LoVo (cell line): ENCODE data around the gene TOX3.
A peak's percentile ranks its signal among the peaks of the same experiment; 100 is the strongest.

Experiments
- DNase-seq: peaks from one replicate; pipeline ENCODE4 v3.0.0-alpha.2; 2016; ENCODE audit warnings: low spot score

The TOX3 gene

DNA sequence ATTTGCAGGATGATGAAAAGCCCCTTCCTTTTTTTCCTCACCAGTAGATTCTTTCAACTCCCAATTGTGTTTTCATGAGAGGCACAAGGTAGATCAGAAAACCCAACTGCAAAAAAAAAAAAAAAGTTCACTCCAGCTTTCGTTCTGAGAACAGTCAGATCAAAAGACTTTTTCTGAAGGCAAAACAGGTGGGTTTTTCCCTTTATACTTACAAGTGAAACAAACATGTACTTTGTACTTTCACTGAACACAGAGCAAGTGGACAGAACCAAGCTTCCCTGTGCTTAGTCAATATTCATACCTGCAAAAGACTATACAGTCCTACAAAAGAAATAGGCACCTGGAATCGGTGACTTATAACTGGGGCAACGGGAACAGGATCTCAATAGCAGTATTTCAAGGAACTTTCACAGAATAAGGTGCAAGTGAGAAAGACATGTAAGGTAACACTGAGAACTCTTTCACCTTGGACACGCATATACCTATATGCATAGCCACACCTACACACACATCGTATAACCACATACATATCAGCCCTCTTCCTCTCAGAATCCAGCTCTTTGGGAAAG lies 54.1 kb downstream of the TOX3 start:
- peak; percentile 31 for DNase-seq

DNA sequence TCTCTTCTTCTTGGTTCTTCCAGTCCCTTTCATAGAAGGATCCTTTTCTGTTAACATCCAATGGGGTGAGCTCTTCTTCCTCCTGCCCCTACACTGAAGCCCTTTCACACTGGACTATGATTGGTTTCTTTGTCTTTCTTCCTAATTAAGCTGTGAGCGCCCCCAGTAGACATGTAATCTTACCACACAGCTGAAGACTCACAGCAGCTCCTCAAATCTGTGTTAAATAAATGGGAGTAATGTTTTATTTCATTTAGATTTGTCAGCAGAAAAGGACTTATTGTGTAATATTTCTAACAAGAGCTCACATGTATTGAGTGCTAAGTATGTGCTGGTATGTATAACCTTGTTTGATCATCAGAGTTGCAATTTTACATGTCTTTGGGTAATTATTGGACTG lies 55.7 kb downstream of the TOX3 start:
- DNase-seq: no peak

DNA sequence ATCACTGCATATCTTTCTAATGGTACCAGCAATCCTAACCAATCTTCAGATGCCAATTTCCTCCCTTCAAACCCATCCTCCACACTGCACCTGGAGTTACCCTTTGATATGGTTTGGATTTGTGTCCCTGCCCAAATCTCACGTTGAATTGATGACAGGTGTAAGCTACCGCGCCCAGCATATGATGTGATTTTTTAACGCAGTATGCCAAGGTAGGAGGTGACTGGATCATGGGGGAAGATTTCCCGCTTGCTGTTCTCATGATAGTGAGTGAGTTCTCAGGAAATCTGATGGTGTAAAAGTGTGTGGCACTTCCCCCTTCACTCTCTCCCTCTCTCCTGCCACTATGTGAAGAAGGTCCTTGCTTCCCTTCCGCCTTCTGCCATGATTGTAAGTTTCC lies 57.0 kb downstream of the TOX3 start:
- no peak for DNase-seq

DNA sequence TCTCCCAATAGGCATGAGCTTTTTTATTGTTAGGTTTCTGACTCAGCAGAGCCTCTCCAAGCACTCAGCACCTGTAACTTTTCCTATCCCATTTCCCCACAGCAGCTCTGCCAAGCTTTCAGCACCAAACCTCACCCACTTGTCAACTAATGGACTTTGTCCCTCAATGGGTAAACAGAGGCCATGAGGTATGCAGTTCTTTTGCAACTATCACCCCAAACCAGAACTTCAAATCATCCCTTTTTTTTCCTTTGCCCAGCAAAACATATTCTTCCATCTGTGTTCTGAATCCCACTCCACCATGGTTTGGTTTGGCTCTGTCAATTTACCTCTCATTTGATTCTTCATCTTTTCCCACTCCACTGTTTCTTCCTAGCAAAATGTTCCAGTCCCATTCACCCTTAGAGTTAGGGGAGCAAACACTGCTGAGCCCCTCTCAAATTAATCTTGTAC lies 58.1 kb downstream of the TOX3 start:
- peak; percentile 46 for DNase-seq

DNA sequence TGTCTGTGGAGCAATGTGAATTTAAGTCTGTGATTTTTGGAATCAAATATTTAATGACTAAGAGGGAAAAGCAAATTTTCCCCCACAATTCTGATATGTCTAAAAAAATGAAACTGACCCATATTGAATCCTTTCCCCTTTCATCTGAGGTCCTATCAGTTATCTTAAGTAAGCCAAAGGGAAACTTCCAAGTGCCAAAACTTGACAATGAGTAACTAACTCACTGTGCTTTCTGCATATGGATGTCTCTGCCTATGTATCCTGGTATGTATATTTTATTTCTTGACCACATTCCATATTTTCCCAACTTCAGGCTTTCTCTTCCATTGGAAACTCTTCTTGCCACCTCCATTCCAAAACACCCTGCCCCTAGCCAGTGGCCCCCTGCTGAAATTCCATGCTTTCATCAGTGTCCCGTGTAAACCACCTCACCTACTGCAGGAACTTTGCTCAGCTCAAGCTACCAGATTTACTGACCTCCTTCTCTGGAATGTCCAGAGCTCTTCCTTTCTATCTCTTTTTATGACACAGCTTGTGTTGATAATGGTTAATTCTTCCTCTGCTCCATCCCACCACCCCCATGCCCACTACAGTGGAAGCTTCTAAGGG lies 59.0 kb downstream of the TOX3 start:
- no peak for DNase-seq

DNA sequence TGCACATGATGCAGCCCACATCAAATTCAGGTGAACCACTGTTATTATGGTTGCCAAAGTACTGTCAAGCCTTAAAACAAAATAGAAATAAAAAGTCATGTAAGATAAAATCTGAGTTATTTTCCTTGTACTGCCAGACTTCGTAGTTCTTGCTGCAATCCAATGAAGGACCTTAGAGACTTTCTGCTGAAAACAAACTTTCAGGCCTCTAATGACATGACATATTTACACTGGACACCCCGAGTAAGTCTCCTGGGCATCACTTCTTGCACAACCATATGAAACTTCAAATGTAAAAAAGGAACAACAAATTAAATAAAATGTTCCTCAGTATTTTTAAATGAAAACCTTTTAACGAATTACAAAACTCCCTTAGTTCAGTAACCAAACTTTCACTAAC lies 66.7 kb downstream of the TOX3 start:
- DNase-seq: no peak

DNA sequence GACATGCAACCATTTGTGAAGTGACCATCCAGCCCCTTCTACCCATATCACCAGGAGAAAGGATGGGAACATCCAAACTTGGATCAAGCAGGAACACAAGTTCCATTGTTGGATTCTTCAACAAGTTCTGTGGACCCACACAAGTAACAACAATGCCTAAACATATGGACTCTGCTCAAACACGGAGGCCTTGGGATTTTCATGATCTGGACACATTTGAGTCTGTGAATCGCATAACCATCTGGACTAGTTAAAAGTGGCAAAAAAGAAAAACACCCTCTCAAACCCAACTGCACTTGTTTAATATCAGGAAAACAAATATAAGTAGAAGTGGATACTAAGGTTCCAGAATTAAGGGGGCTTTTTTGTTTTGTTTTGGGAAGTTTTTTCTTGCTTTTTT lies 70.8 kb downstream of the TOX3 start:
- DNase-seq: no peak

DNA sequence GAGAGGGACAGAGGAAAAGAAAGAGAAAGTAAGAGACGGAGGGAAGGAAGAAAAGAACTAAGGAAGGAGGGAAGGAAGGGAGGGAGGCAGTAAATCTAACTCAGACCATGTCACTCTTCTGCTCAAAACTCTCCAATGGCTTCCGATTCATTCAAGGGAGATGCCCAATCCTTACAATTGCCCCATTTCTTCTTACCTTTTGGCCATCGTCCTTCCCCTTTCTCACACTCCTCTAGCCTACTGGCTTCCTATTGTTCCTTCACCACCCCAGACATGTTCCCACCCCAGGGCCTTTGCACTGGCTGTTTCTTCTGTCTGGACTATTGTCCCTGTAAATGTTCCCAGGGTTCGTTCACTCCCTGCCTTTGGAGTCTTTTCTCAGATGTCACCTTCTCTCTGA lies 72.3 kb downstream of the TOX3 start:
- DNase-seq: no peak

DNA sequence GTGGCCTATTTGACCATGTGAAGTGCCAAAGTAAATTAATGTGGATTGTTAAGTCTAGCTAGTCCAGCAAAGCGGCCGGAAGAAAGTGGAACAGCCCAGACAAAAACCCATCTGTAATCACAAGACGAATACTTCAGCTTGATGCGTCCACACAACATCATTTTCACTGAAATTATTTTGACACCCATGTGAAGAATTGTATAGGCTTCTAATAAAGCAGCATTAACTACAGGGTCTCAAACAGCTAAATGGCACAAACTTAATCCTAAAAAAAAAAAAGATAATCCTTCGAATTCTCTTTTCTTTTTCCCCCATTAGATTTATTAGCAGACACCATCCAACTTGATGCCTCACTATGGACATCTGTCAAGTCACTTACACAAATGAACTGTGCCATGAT lies 73.8 kb downstream of the TOX3 start:
- DNase-seq: no peak

DNA sequence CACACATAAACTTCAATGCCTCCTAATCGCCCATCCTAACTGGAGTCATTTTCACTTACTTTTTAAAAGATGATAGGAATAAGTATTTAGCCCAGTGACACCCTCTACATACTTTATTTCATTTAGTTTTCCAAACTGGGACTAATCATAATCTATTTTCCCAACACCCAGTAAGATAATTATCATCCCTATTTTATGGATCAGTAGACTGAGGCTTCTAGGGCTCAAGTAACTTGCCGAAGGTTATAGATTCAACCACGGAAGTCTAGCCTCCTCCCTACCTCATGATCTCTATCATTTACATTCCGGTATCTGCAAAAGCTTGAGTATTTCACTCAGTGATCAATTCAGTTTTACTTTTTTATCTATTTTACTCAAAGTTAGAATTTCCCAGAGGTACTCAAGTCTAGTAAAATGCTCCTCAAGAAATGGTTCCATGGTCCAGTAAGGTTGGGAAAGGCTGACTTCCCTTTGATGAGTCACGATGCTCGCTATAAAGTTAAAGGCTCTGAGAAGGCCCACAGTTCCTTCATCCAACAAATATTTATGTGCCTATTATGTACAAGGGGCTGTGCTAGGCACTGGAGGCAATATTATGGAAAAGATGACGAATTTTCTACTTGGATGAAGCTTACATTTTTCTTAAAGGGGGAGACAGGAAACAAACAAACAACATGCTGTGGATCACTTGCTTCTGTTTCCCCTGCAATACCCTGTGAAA lies 75.1 kb downstream of the TOX3 start:
- no peak for DNase-seq

DNA sequence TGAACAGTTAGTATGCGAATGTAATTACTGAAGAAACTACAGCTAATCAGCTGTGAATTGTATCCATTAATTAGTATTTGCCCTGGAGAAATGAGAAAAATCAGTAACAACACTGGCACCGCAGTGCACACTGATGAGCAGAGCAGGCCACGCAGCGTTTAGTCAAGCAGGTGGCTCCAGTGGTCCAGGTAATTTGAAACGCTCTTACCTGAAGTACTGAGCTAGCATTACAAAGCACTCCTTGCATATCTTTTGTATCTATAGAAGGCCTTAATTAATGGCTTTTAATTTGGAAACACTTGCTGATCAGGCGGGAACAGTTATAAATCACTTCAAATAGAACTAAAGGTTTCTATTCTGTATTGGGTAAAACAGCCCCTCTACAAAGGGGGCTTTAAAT lies 76.4 kb downstream of the TOX3 start:
- no peak for DNase-seq

DNA sequence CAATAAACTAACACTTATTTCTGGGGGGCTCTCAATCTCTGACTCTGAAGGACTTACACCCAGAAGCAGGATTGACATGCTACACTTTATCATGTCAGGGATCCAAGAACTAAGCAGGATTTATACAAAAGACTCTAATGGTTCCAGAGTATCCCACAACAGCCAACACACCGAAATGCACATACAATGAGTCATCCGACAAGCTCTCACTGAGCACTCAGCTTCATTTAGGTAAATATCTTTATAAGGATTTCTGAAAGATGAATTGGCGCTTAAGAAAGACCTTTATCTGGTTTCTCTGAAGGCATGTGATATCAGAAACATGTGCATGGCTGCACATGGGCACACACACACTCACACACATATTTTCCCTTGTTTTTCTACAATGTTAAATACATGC lies 77.2 kb downstream of the TOX3 start:
- DNase-seq: peak; percentile 49

DNA sequence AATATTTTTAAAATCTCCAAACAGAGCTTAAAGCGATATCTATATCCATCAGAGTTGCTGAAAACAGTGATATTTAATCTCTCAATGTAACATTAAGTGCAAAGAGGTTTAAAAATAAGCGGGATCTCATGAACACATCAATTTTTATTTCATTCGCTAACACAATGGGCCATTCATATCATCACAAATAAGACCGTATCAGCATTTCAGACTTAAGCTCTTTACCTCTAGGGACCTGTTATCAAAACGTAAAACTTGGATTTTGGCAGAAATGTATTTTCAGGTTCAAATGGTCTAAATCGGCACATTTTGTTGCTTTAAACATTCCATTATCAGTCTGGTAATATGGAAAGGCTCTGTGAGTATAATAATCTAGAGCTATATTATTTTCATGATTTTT lies 77.9 kb downstream of the TOX3 start:
- DNase-seq: no peak

DNA sequence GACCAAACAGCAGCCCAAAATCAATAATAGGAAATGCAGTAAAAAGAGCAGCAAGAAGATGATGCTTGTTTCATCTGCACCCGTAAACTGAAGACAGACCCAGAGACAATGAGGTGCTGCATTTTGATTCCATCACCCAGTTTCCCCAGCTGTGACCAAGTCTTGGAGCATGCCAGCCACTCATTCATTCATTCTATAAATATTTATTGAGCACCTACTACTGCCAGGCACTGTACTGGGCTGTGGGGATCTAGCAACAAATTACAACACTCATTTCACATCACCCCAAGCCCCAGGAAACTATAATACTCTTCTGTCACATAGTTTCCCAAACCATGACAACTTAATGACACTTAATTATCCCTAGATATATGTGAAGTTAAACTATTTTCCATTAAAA lies 79.2 kb downstream of the TOX3 start:
- no peak for DNase-seq

DNA sequence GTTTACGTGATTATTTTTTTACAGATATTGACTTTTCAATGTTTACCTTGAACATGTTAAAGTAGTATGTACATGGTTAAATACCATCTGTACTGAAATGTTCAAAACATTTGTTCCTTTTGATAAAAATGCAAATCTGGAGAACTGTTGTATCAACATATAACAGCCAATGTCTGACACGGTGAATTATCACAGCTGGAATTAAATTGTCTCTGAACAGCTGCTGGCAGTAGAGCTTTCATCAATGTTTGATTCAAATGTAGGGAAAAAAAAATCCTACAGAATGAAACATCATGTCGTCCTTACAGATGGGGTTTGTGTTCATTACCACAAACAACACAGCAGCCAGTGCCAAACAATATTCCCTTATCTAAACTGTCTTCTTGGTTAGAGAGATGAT lies 79.9 kb downstream of the TOX3 start:
- DNase-seq: no peak

DNA sequence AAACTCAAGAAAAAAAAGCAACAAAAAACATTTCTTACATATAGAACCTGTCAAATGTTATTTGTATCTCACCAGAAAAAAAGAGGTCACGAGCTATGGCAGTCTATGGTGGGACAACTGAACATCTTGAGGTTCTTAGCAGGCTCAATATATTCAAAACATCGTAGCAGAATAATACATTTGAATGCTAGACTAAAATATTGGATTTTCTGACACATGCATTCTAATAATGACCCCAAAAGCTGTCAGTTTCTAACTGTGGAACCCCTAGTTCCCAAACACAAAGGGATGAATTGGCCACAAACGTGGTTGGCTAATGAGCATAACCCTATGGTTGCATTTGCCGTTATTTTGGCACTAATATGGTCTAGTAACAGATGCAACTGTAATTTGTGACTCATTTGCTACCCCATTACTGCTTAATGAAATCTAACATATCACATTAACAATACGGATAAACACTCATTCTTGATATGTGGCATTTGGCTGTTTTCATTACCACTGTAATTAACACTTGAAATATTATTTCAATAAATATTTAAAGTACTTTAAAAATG lies 81.2 kb downstream of the TOX3 start:
- DNase-seq: no peak

DNA sequence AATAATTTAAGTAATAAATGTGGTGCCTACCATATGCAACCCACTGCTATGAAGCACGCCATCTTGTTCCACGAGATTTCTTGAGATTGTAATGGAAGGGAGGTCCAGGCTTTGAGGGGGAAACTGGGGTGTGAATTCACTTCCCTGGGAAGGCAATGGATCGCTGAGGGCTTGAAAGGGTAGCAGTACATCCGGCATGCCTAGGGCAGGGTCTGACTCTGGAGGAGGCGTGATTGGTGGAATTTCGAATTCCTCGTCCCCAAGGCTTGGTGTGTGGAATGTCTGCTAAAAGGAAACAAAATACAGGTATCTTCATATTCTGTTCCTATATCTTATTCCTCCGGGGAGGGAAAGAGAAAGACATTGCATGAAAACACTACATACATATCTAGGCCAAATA lies 83.0 kb downstream of the TOX3 start:
- no peak for DNase-seq

DNA sequence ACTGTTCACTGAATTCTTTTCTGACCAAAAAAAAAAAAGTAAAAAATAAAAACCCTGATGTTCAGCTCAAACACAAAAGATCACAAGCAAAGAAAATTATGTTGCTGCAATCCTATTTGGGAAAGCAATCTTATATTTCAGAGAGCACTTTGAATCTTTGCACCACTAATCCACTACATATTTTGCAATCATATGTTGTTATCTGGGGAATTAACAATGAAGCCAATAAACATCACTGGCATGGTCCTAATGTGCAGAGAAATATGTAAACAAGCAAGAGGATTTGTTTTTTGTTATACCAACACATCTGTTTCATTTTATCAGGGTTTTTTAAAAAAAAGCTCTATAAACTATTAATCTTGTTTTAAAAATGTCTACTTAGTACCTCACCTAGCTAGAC lies 84.1 kb downstream of the TOX3 start:
- no peak for DNase-seq

DNA sequence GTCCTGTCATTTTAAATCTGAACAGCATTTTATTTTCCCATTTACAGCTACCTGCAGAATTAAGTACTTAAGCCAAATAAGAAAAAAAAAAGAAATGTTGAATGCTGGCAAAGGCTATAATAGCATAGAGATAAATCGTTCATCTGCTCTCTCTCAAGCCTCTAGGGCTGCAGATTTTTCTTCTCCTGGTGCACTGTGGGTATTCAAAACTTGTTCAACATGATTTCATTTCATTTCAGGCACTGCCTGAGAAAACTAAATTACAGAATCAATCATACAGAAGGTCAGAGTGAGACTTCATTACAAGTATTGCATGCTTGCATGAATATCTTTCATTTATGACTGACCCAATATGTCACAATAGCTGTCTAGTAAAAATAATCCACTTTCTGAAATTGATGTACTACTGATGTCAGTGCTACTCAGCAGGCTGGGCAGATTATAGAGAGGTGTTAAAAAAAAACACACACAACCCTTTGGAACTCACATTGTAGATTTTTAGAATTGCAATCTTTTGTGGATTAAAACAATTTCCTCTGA lies 86.2 kb downstream of the TOX3 start:
- DNase-seq: no peak

DNA sequence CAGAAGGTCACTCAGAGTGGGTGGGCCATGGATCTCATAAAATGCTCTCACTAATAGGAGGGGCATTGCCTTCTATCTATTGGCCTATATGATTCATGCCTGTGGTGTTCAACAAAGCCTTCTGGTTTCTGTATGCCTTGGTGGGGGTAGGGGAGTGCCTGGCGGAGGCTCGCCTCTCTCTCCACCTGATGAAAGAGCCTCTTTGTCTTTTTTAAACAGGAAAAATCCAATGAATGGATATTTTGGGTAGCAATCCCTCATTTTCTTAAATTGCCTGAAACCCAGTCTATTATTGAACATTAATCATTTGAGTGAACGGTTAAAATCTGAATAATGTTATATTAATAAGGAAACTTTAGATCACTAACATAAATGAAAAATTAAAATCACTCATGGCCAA lies 90.6 kb downstream of the TOX3 start:
- DNase-seq: peak; percentile 57

DNA sequence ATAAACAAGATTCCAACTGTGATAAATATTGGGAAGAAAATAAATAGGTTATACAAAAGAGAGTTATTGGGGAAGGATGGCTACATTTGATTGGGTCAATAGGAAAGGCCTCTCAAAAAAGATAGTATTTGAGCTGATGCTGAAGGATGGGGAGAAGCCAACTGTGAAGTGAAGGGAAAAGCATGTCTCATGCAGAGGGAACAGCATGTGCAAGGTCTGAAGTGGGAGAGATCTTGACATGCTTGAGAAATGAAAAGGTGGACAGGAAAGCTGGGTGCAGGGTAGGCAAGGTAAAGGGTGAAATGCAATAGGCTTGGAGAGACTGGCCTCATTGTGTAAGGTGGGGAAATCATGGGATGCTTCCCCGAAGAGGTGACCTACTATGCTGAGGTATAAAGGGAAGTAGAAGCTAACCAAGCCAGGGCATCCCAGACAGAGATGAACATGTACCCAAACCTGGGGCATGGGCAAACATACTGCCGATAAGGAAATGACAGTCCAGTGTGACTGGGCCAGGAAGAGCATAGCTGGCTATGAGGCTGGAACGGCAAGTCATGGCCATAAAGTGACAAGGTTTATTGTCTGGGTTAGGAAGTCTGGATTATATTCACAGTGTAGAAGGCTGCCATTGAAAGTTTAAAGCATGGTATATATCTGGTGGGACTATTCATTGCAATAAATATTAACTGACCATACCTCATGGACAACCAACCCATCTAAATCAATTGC lies 91.2 kb downstream of the TOX3 start:
- no peak for DNase-seq

DNA sequence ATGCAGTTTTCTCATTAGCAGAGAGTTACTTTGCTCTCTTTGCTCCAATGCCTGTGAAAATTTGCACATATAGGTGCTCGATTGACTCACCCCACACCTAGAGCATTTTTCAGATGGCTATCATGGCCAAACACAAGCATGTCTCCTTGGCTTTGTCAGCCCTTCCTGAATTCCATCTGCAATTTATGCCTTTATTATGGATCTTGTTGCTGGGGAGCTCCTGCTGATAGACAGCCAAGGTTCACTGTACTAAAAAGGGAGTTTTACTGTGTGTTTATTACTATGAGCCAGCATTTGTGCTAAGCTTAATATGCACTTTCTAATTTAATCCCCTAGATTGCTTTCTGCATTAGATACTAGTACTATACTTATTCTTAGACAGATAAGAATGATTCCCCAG lies 93.3 kb downstream of the TOX3 start:
- peak; percentile 3 for DNase-seq
